Fibroblast of gingiva (primary cell): ENCODE measurements around the gene CACHD1.

ENCODE experiments used
- DNase-seq: peaks from one replicate; pipeline ENCODE4 v3.0.0-alpha.2; 2011; ENCODE audit warnings: low read depth

Gene CACHD1

GRCh38 chr1:64550510-64550909 lies 80.6 kb downstream of the CACHD1 start:
- DNase-seq: no peak

GRCh38 chr1:64550946-64551605 lies 81.1 kb downstream of the CACHD1 start:
- DNase-seq: peak; percentile 21

GRCh38 chr1:64553285-64553684 lies 83.4 kb downstream of the CACHD1 start:
- DNase-seq: no peak

GRCh38 chr1:64555947-64556346 lies 86.0 kb downstream of the CACHD1 start:
- DNase-seq: no peak

- no peak for DNase-seq
These were observed 92.1 kb downstream of the CACHD1 start for GRCh38 chr1:64561993-64562392.

- DNase-seq: no peak
These were observed 94.1 kb downstream of the CACHD1 start for GRCh38 chr1:64563958-64564565.

- DNase-seq: no peak
These were observed 95.0 kb downstream of the CACHD1 start for GRCh38 chr1:64564891-64565290.

GRCh38 chr1:64567426-64568170 lies 97.7 kb downstream of the CACHD1 start:
- DNase-seq: no peak

- DNase-seq: no peak
These were observed 98.2 kb downstream of the CACHD1 start for GRCh38 chr1:64568171-64568450.

- no peak for DNase-seq
These were observed 99.5 kb downstream of the CACHD1 start for GRCh38 chr1:64569411-64569810.

GRCh38 chr1:64570267-64570855 lies 100.4 kb downstream of the CACHD1 start:
- no peak for DNase-seq

- DNase-seq: no peak
These were observed 102.4 kb downstream of the CACHD1 start for GRCh38 chr1:64572222-64572900.

- DNase-seq: no peak
These were observed 104.4 kb downstream of the CACHD1 start for GRCh38 chr1:64574301-64574700.

GRCh38 chr1:64575881-64576676 lies 106.2 kb downstream of the CACHD1 start:
- no peak for DNase-seq

GRCh38 chr1:64578270-64578973 lies 108.5 kb downstream of the CACHD1 start:
- no peak for DNase-seq

- peak; percentile 2 for DNase-seq
These were observed 109.8 kb downstream of the CACHD1 start for GRCh38 chr1:64579767-64580166.

GRCh38 chr1:64581135-64581842 lies 111.4 kb downstream of the CACHD1 start:
- DNase-seq: no peak

GRCh38 chr1:64581843-64582185 lies 111.9 kb downstream of the CACHD1 start:
- no peak for DNase-seq

- no peak for DNase-seq
These were observed 114.5 kb downstream of the CACHD1 start for GRCh38 chr1:64584479-64584878.

GRCh38 chr1:64588876-64589275 lies 118.9 kb downstream of the CACHD1 start:
- no peak for DNase-seq

GRCh38 chr1:64590316-64590715 lies 120.4 kb downstream of the CACHD1 start:
- no peak for DNase-seq
